ENCODE data around the gene RNF151.

The RNF151 gene

DNA sequence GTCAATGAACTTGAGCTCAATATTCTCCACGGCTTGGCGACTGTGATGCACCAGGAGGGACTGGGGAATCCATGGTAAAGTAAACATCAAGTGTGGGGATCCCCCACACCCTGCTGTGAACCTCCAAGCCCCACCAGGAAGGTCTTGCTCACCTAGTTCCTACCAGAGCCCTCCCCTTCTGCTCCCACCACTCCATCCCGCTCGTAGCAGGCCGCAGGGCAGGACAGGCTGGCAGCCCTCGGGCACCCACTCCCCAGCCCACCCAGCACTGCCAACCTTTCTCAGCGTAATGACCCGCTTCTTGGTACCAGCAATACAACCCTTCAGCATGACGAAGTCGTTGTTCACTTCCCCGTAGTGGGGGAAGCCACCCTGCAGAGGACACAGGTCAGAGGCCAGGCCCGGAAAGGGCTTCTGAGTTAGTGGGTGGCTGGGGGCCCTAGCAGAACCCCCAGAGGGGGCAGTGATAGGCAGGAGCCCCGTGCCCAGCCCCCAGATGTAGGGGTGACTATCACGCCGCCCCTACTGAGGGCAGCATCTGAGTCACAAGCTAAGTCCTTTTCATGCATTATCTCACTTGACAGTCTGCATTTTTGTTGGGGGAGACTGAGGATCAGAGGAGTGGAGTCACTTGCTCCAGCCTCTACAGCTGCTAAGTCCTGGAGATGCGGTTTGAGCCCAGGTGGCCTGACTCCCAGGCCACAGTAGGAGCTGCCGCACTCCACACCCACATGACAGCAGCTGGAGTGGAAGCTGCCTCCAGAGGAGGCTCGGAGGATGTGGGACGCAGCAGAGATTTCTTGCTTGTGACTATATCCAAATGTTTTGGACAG lies 20.9 kb upstream of the RNF151 start:
- Histone ChIP-seq H3K4ac (ENCODE audit: low read depth in 1 of 2, low read length in 2 of 2) (no peak overlapping the region), H3K18ac (ENCODE audit: low read depth in 1 of 2, low read length in 2 of 2) (no peak overlapping the region), H3K4me2 (ENCODE audit: low read length, poor library complexity, severe bottlenecking) (no peak overlapping the region), H3K9ac (ENCODE audit: low read length) (no peak overlapping the region), H2BK12ac (ENCODE audit: low read length in 2 of 2) (no peak overlapping the region), H2AK5ac (ENCODE audit: low read length, severe bottlenecking) (no peak overlapping the region), H2BK15ac (ENCODE audit: low read depth, poor library complexity, severe bottlenecking) (no peak overlapping the region), H3K9me3 (ENCODE audit: control insufficient read depth, low read length) (no peaks in the 10 kb centered on the region), H2BK5ac (ENCODE audit: low read depth, low read length, poor library complexity, severe bottlenecking) (no peak overlapping the region), H3K36me3 (ENCODE audit: control insufficient read depth in 1 of 2, insufficient read depth in 2 of 2, low read depth in 1 of 2, low read length in 2 of 2) (peaks cover 4 to 7% of the 10 kb centered on the region in 2 experiments), H3K27me3 (ENCODE audit: control insufficient read depth in 1 of 2, insufficient read depth in 1 of 2, low read length in 2 of 2) (no peaks in the 10 kb centered on the region), H4K8ac (ENCODE audit: low read length) (no peak overlapping the region), H3K4me3 (ENCODE audit: insufficient read depth in 1 of 2, low read depth in 1 of 2, low read length in 2 of 2) (no peak overlapping the region), H3K27ac (ENCODE audit: low read length, poor library complexity, severe bottlenecking) (no peak overlapping the region), H2AFZ (ENCODE audit: low read depth, low read length) (no peak overlapping the region), H2BK120ac (ENCODE audit: low read depth, low read length) (no peak overlapping the region), H3K23ac (ENCODE audit: low read length in 2 of 2) (no peak overlapping the region), H3K79me1 (replicated peaks; ENCODE audit: low read length, poor library complexity, severe bottlenecking) (peaks cover 5% of the 10 kb centered on the region), H3K4me1 (ENCODE audit: control insufficient read depth, insufficient read depth, low read depth, low read length) (peaks cover 16% of the 10 kb centered on the region), H4K91ac (ENCODE audit: low read length) (peak overlapping the region; percentile 58), H3K14ac (ENCODE audit: low read length in 2 of 2) (no peak overlapping the region)
- no peak for DNase-seq
- 94% methylated on average over 19 of the region's 19 CpGs for WGBS

- H4K8ac ChIP-seq (ENCODE audit: low read length), result no peak overlapping the region
Observed at GRCh38 chr16:1946495-1947368, 19.9 kb upstream of the RNF151 start.

GRCh38 chr16:1947369-1947670 lies 19.3 kb upstream of the RNF151 start:
- H2BK12ac ChIP-seq (ENCODE audit: low read length in 2 of 2), result no peak overlapping the region
- WGBS, result 85% methylated on average over 9 of the region's 9 CpGs

More at GRCh38 chr16:1946495-1947368, 19.9 kb upstream of the RNF151 start:
- Histone ChIP-seq H3K79me1 (replicated peaks; ENCODE audit: low read length, poor library complexity, severe bottlenecking) (peaks cover 5% of the 10 kb centered on the region), H2AFZ (ENCODE audit: low read depth, low read length) (no peak overlapping the region), H2BK12ac (ENCODE audit: low read length in 2 of 2) (no peak overlapping the region), H3K27ac (ENCODE audit: low read length, poor library complexity, severe bottlenecking) (no peak overlapping the region), H3K14ac (ENCODE audit: low read length in 2 of 2) (no peak overlapping the region), H2BK15ac (ENCODE audit: low read depth, poor library complexity, severe bottlenecking) (no peak overlapping the region), H3K36me3 (ENCODE audit: control insufficient read depth in 1 of 2, insufficient read depth in 2 of 2, low read depth in 1 of 2, low read length in 2 of 2) (no peaks in the 10 kb centered on the region), H3K4me3 (ENCODE audit: insufficient read depth in 1 of 2, low read depth in 1 of 2, low read length in 2 of 2) (no peak overlapping the region), H2AK5ac (ENCODE audit: low read length, severe bottlenecking) (no peak overlapping the region), H2BK120ac (ENCODE audit: low read depth, low read length) (no peak overlapping the region), H3K23ac (ENCODE audit: low read length in 2 of 2) (no peak overlapping the region), H3K9me3 (ENCODE audit: control insufficient read depth, low read length) (no peaks in the 10 kb centered on the region), H3K27me3 (ENCODE audit: control insufficient read depth in 1 of 2, insufficient read depth in 1 of 2, low read length in 2 of 2) (no peaks in the 10 kb centered on the region), H3K18ac (ENCODE audit: low read depth in 1 of 2, low read length in 2 of 2) (no peak overlapping the region), H3K9ac (ENCODE audit: low read length) (no peak overlapping the region), H4K91ac (ENCODE audit: low read length) (no peak overlapping the region), H2BK5ac (ENCODE audit: low read depth, low read length, poor library complexity, severe bottlenecking) (no peak overlapping the region), H3K4me1 (ENCODE audit: control insufficient read depth, insufficient read depth, low read depth, low read length) (peaks cover 16% of the 10 kb centered on the region), H3K4me2 (ENCODE audit: low read length, poor library complexity, severe bottlenecking) (no peak overlapping the region), H3K4ac (ENCODE audit: low read depth in 1 of 2, low read length in 2 of 2) (no peak overlapping the region)
- DNase-seq, result no peak
- 91% methylated on average over 38 of the region's 38 CpGs for WGBS

GRCh38 chr16:1949507-1949906 lies 17.1 kb upstream of the RNF151 start:
- Histone ChIP-seq H3K4me1 (ENCODE audit: control insufficient read depth, insufficient read depth, low read depth, low read length) (peaks cover 7% of the 10 kb centered on the region), H3K36me3 (ENCODE audit: control insufficient read depth in 1 of 2, insufficient read depth in 2 of 2, low read depth in 1 of 2, low read length in 2 of 2) (no peaks in the 10 kb centered on the region), H3K4ac (ENCODE audit: low read depth in 1 of 2, low read length in 2 of 2) (no peak overlapping the region), H2AK5ac (ENCODE audit: low read length, severe bottlenecking) (no peak overlapping the region), H2BK15ac (ENCODE audit: low read depth, poor library complexity, severe bottlenecking) (no peak overlapping the region), H3K79me1 (replicated peaks; ENCODE audit: low read length, poor library complexity, severe bottlenecking) (no peaks in the 10 kb centered on the region), H3K27me3 (ENCODE audit: control insufficient read depth in 1 of 2, insufficient read depth in 1 of 2, low read length in 2 of 2) (peaks cover 0 to 3% of the 10 kb centered on the region in 2 experiments), H3K9me3 (ENCODE audit: control insufficient read depth, low read length) (no peaks in the 10 kb centered on the region), H3K4me2 (ENCODE audit: low read length, poor library complexity, severe bottlenecking) (no peak overlapping the region), H2BK120ac (ENCODE audit: low read depth, low read length) (no peak overlapping the region), H3K9ac (ENCODE audit: low read length) (no peak overlapping the region), H2AFZ (ENCODE audit: low read depth, low read length) (no peak overlapping the region), H4K8ac (ENCODE audit: low read length) (no peak overlapping the region), H3K27ac (ENCODE audit: low read length, poor library complexity, severe bottlenecking) (no peak overlapping the region), H2BK12ac (ENCODE audit: low read length in 2 of 2) (no peak overlapping the region), H3K18ac (ENCODE audit: low read depth in 1 of 2, low read length in 2 of 2) (no peak overlapping the region), H3K23ac (ENCODE audit: low read length in 2 of 2) (no peak overlapping the region), H3K14ac (ENCODE audit: low read length in 2 of 2) (no peak overlapping the region), H2BK5ac (ENCODE audit: low read depth, low read length, poor library complexity, severe bottlenecking) (no peak overlapping the region), H3K4me3 (ENCODE audit: insufficient read depth in 1 of 2, low read depth in 1 of 2, low read length in 2 of 2) (no peak overlapping the region), H4K91ac (ENCODE audit: low read length) (no peak overlapping the region)
- no peak for DNase-seq
- 91% methylated on average over 11 of the region's 11 CpGs for WGBS

More at GRCh38 chr16:1947369-1947670, 19.3 kb upstream of the RNF151 start:
- no peak overlapping the region for H3K4me3 ChIP-seq (ENCODE audit: insufficient read depth in 1 of 2, low read depth in 1 of 2, low read length in 2 of 2)
- H3K27ac ChIP-seq (ENCODE audit: low read length, poor library complexity, severe bottlenecking), result no peak overlapping the region
- H3K79me1 ChIP-seq (replicated peaks; ENCODE audit: low read length, poor library complexity, severe bottlenecking), result peaks cover 5% of the 10 kb centered on the region
- H2BK15ac ChIP-seq (ENCODE audit: low read depth, poor library complexity, severe bottlenecking), result no peak overlapping the region
- no peak overlapping the region for H3K18ac ChIP-seq (ENCODE audit: low read depth in 1 of 2, low read length in 2 of 2)
- no peak overlapping the region for H3K4me2 ChIP-seq (ENCODE audit: low read length, poor library complexity, severe bottlenecking)
- H4K91ac ChIP-seq (ENCODE audit: low read length), result no peak overlapping the region
- H2AK5ac ChIP-seq (ENCODE audit: low read length, severe bottlenecking), result no peak overlapping the region
- no peak overlapping the region for H3K23ac ChIP-seq (ENCODE audit: low read length in 2 of 2)
- no peak for DNase-seq
- no peak overlapping the region for H3K14ac ChIP-seq (ENCODE audit: low read length in 2 of 2)
- no peaks in the 10 kb centered on the region for H3K27me3 ChIP-seq (ENCODE audit: control insufficient read depth in 1 of 2, insufficient read depth in 1 of 2, low read length in 2 of 2)
- no peaks in the 10 kb centered on the region for H3K36me3 ChIP-seq (ENCODE audit: control insufficient read depth in 1 of 2, insufficient read depth in 2 of 2, low read depth in 1 of 2, low read length in 2 of 2)
- peaks cover 10% of the 10 kb centered on the region for H3K4me1 ChIP-seq (ENCODE audit: control insufficient read depth, insufficient read depth, low read depth, low read length)
- no peak overlapping the region for H3K9ac ChIP-seq (ENCODE audit: low read length)
- H4K8ac ChIP-seq (ENCODE audit: low read length), result no peak overlapping the region
- no peaks in the 10 kb centered on the region for H3K9me3 ChIP-seq (ENCODE audit: control insufficient read depth, low read length)
- no peak overlapping the region for H2BK5ac ChIP-seq (ENCODE audit: low read depth, low read length, poor library complexity, severe bottlenecking)
- H2AFZ ChIP-seq (ENCODE audit: low read depth, low read length), result no peak overlapping the region
- H3K4ac ChIP-seq (ENCODE audit: low read depth in 1 of 2, low read length in 2 of 2), result no peak overlapping the region
- H2BK120ac ChIP-seq (ENCODE audit: low read depth, low read length), result no peak overlapping the region

All from mesenchymal stem cell (in vitro differentiated cells and primary cell).